Spleen (tissue), 7 donors: ENCODE results near the gene SASH1.
"Not testable (repeated sequence)": the region's sequence is repeated elsewhere in the genome, so short reads cannot be mapped to it uniquely, and the experiment has no call there.

Experiments used
- CTCF ChIP-seq, 11 experiments: fragments of 200-600 bp in 7 of 11; fragments of 450-650 bp in 4 of 11; sonication (generic) in 4 of 11; IDR thresholded peaks in 8 of 11; conservative IDR thresholded peaks in 3 of 11; 1 replicate in 7 of 11; 2 replicates in 4 of 11; pipeline versions ENCODE4 v1.4.0 to v1.8.0; 2016 to 2021; ENCODE audit warnings: antibody characterized with exemption in 11 of 11, inconsistent platforms in 4 of 11, mild to moderate bottlenecking in 1 of 11
- POLR2A ChIP-seq, 3 donors: fragments of 450-650 bp; IDR thresholded peaks; one replicate each; pipeline ENCODE4 v1.5.1; 2017; ENCODE audit warnings: antibody characterized with exemption in 3 of 3, mild to moderate bottlenecking in 1 of 3
- POLR2AphosphoS5 ChIP-seq, 3 donors: sonication (generic); formaldehyde crosslinking; IDR thresholded peaks; one replicate each; pipeline ENCODE4 v1.5.1; 2017; ENCODE audit warnings: antibody characterized with exemption in 3 of 3
- donor health status: DM: no; HTN: no; CAD: no; lungs with moderate emphysema.
- donor health status: DM: no; HTN: no; CAD: no.
- donor health status: DM: no; HTN: no; CAD: no.

GRCh38 chr6:148585641-148586040, 243.0 kb downstream of the SASH1 start:
- not testable (repeated sequence) for TF ChIP-seq CTCF (IDR thresholded peaks at IDR 0.05 in 8 of 11, conservative IDR thresholded peaks at IDR 0.05 in 3 of 11); POLR2A (IDR thresholded peaks at IDR 0.05); POLR2AphosphoS5 (IDR thresholded peaks at IDR 0.05)
